ENCODE results near the gene PRR19.

The PRR19 gene

GRCh38 chr19:42356686-42357085 lies 54.8 kb downstream of the PRR19 start:
- H3K27ac Mint-ChIP-seq = no peak overlapping the region
- TF ChIP-seq CTCF (IDR thresholded peaks at IDR 0.05) = no peak
- no peaks in the 10 kb centered on the region for H3K27me3 Mint-ChIP-seq (ENCODE audit: low read depth, poor library complexity)
- no peaks in the 10 kb centered on the region for H3K9me3 Mint-ChIP-seq
- H3K4me3 Mint-ChIP-seq = no peak overlapping the region
- H3K4me1 Mint-ChIP-seq = peaks cover 33% of the 10 kb centered on the region
- DNase-seq = no peak
- peaks cover 35% of the 10 kb centered on the region for H3K36me3 Mint-ChIP-seq (ENCODE audit: low read depth)

- Mint-ChIP-seq H3K27ac (no peak overlapping the region), H3K27me3 (ENCODE audit: low read depth, poor library complexity) (no peaks in the 10 kb centered on the region), H3K4me3 (no peak overlapping the region), H3K9me3 (no peaks in the 10 kb centered on the region), H3K4me1 (peaks cover 33% of the 10 kb centered on the region), H3K36me3 (ENCODE audit: low read depth) (peaks cover 33% of the 10 kb centered on the region)
- no peak for TF ChIP-seq CTCF (IDR thresholded peaks at IDR 0.05)
- no peak for DNase-seq
Observed at GRCh38 chr19:42357290-42357689, 55.4 kb downstream of the PRR19 start.
